Astrocyte (in vitro differentiated cells and primary cell): ENCODE results near the gene MUC4.

Source experiments
- EZH2 ChIP-seq: IDR thresholded peaks from 2 replicates; pipeline ENCODE4 v1.6.1; 2012; ENCODE audit warnings: mild to moderate bottlenecking, low read length, inconsistent platforms; ENCODE audit not compliant: insufficient read depth
- TF ChIP-seq, protein P1 (sequence below): IDR thresholded peaks from 2 replicates; pipeline ENCODE4 v1.5.1; 2011; ENCODE audit warnings: low read depth, mild to moderate bottlenecking, inconsistent platforms, low read length, moderate library complexity; ENCODE audit not compliant: insufficient read depth

GRCh38 chr3:195803289-195803908, 8.3 kb downstream of the MUC4 start:
- TF ChIP-seq, protein P1, sequence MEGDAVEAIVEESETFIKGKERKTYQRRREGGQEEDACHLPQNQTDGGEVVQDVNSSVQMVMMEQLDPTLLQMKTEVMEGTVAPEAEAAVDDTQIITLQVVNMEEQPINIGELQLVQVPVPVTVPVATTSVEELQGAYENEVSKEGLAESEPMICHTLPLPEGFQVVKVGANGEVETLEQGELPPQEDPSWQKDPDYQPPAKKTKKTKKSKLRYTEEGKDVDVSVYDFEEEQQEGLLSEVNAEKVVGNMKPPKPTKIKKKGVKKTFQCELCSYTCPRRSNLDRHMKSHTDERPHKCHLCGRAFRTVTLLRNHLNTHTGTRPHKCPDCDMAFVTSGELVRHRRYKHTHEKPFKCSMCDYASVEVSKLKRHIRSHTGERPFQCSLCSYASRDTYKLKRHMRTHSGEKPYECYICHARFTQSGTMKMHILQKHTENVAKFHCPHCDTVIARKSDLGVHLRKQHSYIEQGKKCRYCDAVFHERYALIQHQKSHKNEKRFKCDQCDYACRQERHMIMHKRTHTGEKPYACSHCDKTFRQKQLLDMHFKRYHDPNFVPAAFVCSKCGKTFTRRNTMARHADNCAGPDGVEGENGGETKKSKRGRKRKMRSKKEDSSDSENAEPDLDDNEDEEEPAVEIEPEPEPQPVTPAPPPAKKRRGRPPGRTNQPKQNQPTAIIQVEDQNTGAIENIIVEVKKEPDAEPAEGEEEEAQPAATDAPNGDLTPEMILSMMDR = no peak
- no peak for TF ChIP-seq EZH2
